ENCODE results near the gene ADGRE2. TPM values are rescaled to one million over a fixed set of nuclear protein-coding genes. Genes with fewer than 3 reads are reported as not detected.

ADGRE2 gene
- polyA plus RNA-seq, 3 donors, result 13.1 to 91.1 (median 47.6) TPM

GRCh38 chr19:14746886-14747285 lies 31.5 kb downstream of the ADGRE2 start:
- no peak overlapping the region for H3K4me2 ChIP-seq (replicated peaks; ENCODE audit: extremely low read depth, low read length, poor library complexity, severe bottlenecking)
- peaks cover 78 to 86% of the 10 kb centered on the region in 2 donors for H3K36me3 ChIP-seq (replicated peaks in 1 of 2; ENCODE audit: control insufficient read depth in 1 of 2, insufficient read depth in 2 of 2, low read length in 2 of 2)
- H2AFZ ChIP-seq (ENCODE audit: insufficient read depth, low read depth, low read length, poor library complexity, severe bottlenecking), result no peak overlapping the region
- no peak overlapping the region for H3K9ac ChIP-seq (ENCODE audit: insufficient read depth, low read length, poor library complexity, severe bottlenecking)
- WGBS (ENCODE audit: insufficient coverage), result no CpG with 5 or more reads among the region's 4 CpGs
- H3K4me1 ChIP-seq (ENCODE audit: control insufficient read depth in 1 of 2, insufficient read depth in 2 of 2, low read length in 2 of 2), result no peaks in the 10 kb centered on the region
- H3K9me3 ChIP-seq (replicated peaks in 1 of 2; ENCODE audit: control insufficient read depth in 1 of 2, insufficient read depth in 1 of 2, low read length in 2 of 2), result no peaks in the 10 kb centered on the region
- no peak for DNase-seq
- no peaks in the 10 kb centered on the region for H3K79me2 ChIP-seq (ENCODE audit: insufficient read depth, low read length)
- peaks cover 0 to 3% (median 3%) of the 10 kb centered on the region in 3 donors for H3K27me3 Mint-ChIP-seq (ENCODE audit: low read depth in 3 of 3)
- H3K9me3 Mint-ChIP-seq, result peaks cover 0 to 13% (median 4%) of the 10 kb centered on the region in 7 donors
- intact Hi-C loops (cut with micrococcal nuclease), result no loop called here
- H3K4me3 Mint-ChIP-seq, result no peak overlapping the region
- no peak for TF ChIP-seq CTCF (IDR thresholded peaks at IDR 0.05)
- no peaks in the 10 kb centered on the region for H3K4me1 Mint-ChIP-seq
- H3K27ac Mint-ChIP-seq, result peak overlapping the region in 1 of 7 donors; percentile 72
- peaks cover 81% of the 10 kb centered on the region for H4K20me1 ChIP-seq (ENCODE audit: insufficient read depth, low read length)
- no peak overlapping the region for H3K4me3 ChIP-seq (replicated peaks in 1 of 3; ENCODE audit: low read depth in 2 of 3, low read length in 3 of 3)
- H3K36me3 Mint-ChIP-seq, result peaks cover 69 to 86% of the 10 kb centered on the region in 2 donors
- H3K27me3 ChIP-seq (ENCODE audit: control insufficient read depth in 2 of 2, insufficient read depth in 2 of 2, low read length in 2 of 2), result no peaks in the 10 kb centered on the region
- no peak overlapping the region for H3K27ac ChIP-seq (ENCODE audit: low read depth in 1 of 2, low read length in 2 of 2)

GRCh38 chr19:14735915-14736314 lies 42.4 kb downstream of the ADGRE2 start:
- Mint-ChIP-seq H3K27ac (no peak overlapping the region), H3K4me1 (no peaks in the 10 kb centered on the region), H3K9me3 (peaks cover 0 to 7% (median 3%) of the 10 kb centered on the region in 7 donors), H3K27me3 (ENCODE audit: low read depth in 3 of 3) (peaks cover 0 to 5% (median 0%) of the 10 kb centered on the region in 3 donors), H3K36me3 (peaks cover 37 to 57% of the 10 kb centered on the region in 2 donors), H3K4me3 (no peak overlapping the region)
- Histone ChIP-seq H3K9ac (ENCODE audit: insufficient read depth, low read length, poor library complexity, severe bottlenecking) (no peak overlapping the region), H3K27me3 (ENCODE audit: control insufficient read depth in 2 of 2, insufficient read depth in 2 of 2, low read length in 2 of 2) (no peaks in the 10 kb centered on the region), H3K27ac (ENCODE audit: low read depth in 1 of 2, low read length in 2 of 2) (no peak overlapping the region), H3K4me3 (replicated peaks in 1 of 3; ENCODE audit: low read depth in 2 of 3, low read length in 3 of 3) (no peak overlapping the region), H3K79me2 (ENCODE audit: insufficient read depth, low read length) (no peaks in the 10 kb centered on the region), H3K36me3 (replicated peaks in 1 of 2; ENCODE audit: control insufficient read depth in 1 of 2, insufficient read depth in 2 of 2, low read length in 2 of 2) (peaks cover 39 to 59% of the 10 kb centered on the region in 2 donors), H4K20me1 (ENCODE audit: insufficient read depth, low read length) (peaks cover 60% of the 10 kb centered on the region), H3K4me1 (ENCODE audit: control insufficient read depth in 1 of 2, insufficient read depth in 2 of 2, low read length in 2 of 2) (no peaks in the 10 kb centered on the region), H3K4me2 (replicated peaks; ENCODE audit: extremely low read depth, low read length, poor library complexity, severe bottlenecking) (no peak overlapping the region), H2AFZ (ENCODE audit: insufficient read depth, low read depth, low read length, poor library complexity, severe bottlenecking) (no peak overlapping the region), H3K9me3 (replicated peaks in 1 of 2; ENCODE audit: control insufficient read depth in 1 of 2, insufficient read depth in 1 of 2, low read length in 2 of 2) (no peaks in the 10 kb centered on the region)
- intact Hi-C loops (cut with micrococcal nuclease), result no loop called here
- no peak for TF ChIP-seq CTCF (IDR thresholded peaks at IDR 0.05)
- no peak for DNase-seq
- 95% methylated on average over 4 of the region's 5 CpGs for WGBS (ENCODE audit: insufficient coverage)

Measured in CD14-positive monocyte (primary cell).